Measurements from ENCODE around the gene METTL26. TPM values are rescaled to one million over a fixed set of nuclear protein-coding genes. Genes with fewer than 3 reads are reported as not detected.
A peak's percentile ranks its signal among the peaks of the same experiment; 100 is the strongest.

METTL26 gene
- total RNA-seq, 4 donors from 2014 or later, result 72.2 to 138 (median 84.7) TPM

DNA sequence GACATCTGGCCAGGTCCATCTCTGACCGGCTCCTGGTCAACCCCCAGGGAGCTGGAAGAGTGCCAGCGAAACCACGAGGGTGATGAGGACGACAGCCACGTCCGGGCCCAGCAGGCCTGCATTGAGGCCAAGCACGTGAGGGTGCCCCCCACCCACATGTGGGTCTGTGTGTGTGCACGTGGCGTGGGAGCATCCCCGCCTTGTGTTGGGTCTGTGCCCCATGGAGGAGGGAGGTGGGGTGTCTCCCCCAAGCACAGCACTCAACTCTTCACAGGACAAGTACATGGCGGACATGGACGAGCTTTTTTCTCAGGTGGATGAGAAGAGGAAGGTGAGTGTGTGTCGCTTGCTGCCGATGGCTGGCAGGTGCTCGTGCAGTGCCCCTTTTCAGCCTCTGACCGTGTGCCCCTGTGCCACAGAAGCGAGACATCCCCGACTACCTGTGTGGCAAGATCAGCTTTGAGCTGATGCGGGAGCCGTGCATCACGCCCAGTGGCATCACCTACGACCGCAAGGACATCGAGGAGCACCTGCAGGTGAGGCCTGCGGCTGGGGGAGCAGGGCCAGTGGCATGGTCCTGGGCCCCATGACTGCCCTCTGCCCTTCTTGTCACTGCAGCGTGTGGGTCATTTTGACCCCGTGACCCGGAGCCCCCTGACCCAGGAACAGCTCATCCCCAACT lies 45.8 kb upstream of the METTL26 start:
- DNase-seq (ENCODE audit: low spot score in 2 of 2), result no peak
- Histone ChIP-seq H3K27me3 (peaks cover 4% of the 10 kb centered on the region), H3K36me3 (peaks cover 20% of the 10 kb centered on the region), H3K27ac (no peak overlapping the region), H3K9me3 (no peaks in the 10 kb centered on the region), H3K4me3 (peak overlapping the region; percentile 84), H3K4me1 (peaks cover 86% of the 10 kb centered on the region)
- 90% methylated on average over 9 of the region's 28 CpGs for WGBS
- TF ChIP-seq CTCF (IDR thresholded peaks at IDR 0.05) (no peak), EP300 (IDR thresholded peaks at IDR 0.05) (no peak), POLR2A (IDR thresholded peaks at IDR 0.05) (no peak), POLR2AphosphoS5 (IDR thresholded peaks at IDR 0.05) (no peak)

GRCh38 chr16:680967-681745 lies 45.1 kb upstream of the METTL26 start:
- Histone ChIP-seq H3K4me1 (peaks cover 90% of the 10 kb centered on the region), H3K4me3 (peak overlapping the region; percentile 84), H3K27ac (peak overlapping the region; percentile 92), H3K36me3 (peaks cover 16% of the 10 kb centered on the region), H3K9me3 (no peaks in the 10 kb centered on the region), H3K27me3 (peaks cover 4% of the 10 kb centered on the region)
- WGBS, result 38% methylated on average over 20 of the region's 44 CpGs
- TF ChIP-seq EP300 (IDR thresholded peaks at IDR 0.05) (no peak), POLR2A (IDR thresholded peaks at IDR 0.05) (no peak), CTCF (IDR thresholded peaks at IDR 0.05) (no peak), POLR2AphosphoS5 (IDR thresholded peaks at IDR 0.05) (no peak)
- DNase-seq (ENCODE audit: low spot score in 2 of 2), result no peak

DNA sequence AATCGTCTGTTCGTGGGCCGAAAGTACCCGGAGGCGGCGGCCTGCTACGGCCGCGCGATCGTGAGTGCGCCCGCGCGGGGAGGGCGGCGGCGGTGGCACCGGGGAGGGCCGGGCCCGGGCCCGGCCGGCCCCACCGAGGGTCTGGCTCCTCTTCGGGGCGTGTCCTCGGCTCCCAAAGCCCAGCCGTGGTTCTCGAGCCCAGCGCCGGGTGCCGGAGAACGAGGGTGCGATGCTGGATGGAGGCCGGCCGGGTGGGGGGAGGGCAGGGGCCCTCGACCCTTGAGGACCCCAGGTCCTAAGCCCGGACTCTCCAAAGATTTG lies 44.5 kb upstream of the METTL26 start:
- Histone ChIP-seq H3K36me3 (peaks cover 16% of the 10 kb centered on the region), H3K27me3 (peaks cover 4% of the 10 kb centered on the region), H3K4me1 (peaks cover 90% of the 10 kb centered on the region), H3K4me3 (peak overlapping the region; percentile 84), H3K27ac (peak overlapping the region; percentile 92), H3K9me3 (no peaks in the 10 kb centered on the region)
- TF ChIP-seq POLR2A (IDR thresholded peaks at IDR 0.05) (no peak), POLR2AphosphoS5 (IDR thresholded peaks at IDR 0.05) (no peak), EP300 (IDR thresholded peaks at IDR 0.05) (no peak), CTCF (IDR thresholded peaks at IDR 0.05) (no peak)
- no peak for DNase-seq (ENCODE audit: low spot score in 2 of 2)
- 0% methylated on average over 1 of the region's 38 CpGs for WGBS

DNA sequence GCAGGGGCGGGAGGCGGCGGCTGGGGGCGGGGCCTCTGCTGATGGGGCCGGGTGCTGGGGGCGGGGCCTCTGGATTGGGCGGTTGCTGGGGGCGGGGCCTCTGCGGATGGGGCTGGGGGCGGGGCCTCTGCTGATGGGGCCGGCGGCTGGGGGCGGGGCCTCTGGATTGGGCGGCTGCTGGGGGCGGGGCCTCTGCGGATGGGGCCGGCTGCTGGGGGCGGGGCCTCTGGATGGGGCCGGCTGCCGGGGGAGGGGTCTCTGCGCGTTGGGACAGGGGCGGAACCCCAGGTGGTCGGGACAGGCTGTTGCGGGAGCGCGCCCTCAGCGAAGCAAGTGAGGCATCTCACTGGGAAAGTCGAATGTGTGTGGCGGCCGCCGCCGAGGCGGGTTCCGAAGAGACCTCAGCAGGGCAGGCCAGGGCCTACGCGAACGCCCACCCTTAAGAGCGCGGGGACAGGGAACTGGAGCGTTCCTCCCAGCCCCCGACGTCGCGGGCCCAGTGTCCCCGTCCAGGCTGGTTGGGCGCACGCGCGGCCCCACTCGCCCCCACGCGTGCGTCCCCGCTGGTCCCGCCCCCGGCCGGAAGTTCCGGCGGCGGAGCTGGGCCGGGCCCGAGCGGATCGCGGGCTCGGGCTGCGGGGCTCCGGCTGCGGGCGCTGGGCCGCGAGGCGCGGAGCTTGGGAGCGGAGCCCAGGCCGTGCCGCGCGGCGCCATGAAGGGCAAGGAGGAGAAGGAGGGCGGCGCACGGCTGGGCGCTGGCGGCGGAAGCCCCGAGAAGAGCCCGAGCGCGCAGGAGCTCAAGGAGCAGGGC lies 43.9 kb upstream of the METTL26 start, which contains the start of gene STUB1:
TSS of gene STUB1 (plus strand) at position 597 of the 811 bp plus-strand sequence. CDS start at position 713, 116 bp downstream.
- Histone ChIP-seq H3K36me3 (peaks cover 16% of the 10 kb centered on the region), H3K27ac (peak within 1 kb of the TSS; percentile 92), H3K9me3 (no peaks in the 10 kb centered on the region), H3K4me3 (peak within 1 kb of the TSS; percentile 84), H3K4me1 (peaks cover 90% of the 10 kb centered on the region), H3K27me3 (peaks cover 4% of the 10 kb centered on the region)
- peak; percentile 27 to 71 for TF ChIP-seq POLR2A (IDR thresholded peaks at IDR 0.05)
- no peak for TF ChIP-seq EP300 (IDR thresholded peaks at IDR 0.05)
- peak in 1 of 3 donors; percentile 66 for TF ChIP-seq POLR2AphosphoS5 (IDR thresholded peaks at IDR 0.05)
- TF ChIP-seq CTCF (IDR thresholded peaks at IDR 0.05), result no peak
- WGBS, result 0% methylated on average over 6 of the region's 91 CpGs
- peak; percentile 91 to 94 for DNase-seq (ENCODE audit: low spot score in 2 of 2)
